ENCODE data around the gene PLEKHM1. TPM values are rescaled to one million over a fixed set of nuclear protein-coding genes. Genes with fewer than 3 reads are reported as not detected.
"Not testable (repeated sequence)": the region's sequence is repeated elsewhere in the genome, so short reads cannot be mapped to it uniquely, and the experiment has no call there.

Gene PLEKHM1
- total and polyA plus RNA-seq, 2 of the 4 experiments (the other 2 are of a cell fraction): 4.7 to 16.4 TPM

DNA sequence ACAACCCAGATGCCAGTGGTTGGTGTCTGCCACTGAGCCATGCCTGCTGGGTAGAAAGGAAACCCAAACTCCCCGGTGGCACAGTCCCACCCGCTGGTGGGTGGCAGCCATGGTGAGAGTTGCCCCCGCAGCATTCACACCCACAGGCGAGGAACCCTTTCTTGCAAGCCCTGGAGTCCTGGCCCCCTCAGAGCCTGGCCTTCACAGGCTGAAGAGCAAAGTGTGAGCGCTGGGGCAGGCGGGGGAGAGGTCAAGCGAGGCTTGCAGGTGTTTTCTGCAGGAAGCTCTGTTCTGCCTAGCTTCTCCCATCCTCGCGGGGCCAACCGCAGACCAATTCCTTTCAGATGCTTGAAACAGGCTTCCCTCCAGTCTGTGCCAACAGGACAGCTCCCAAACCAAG, 38.9 kb downstream of the PLEKHM1 start:
- H3K79me1 ChIP-seq (ENCODE audit: low read depth in 1 of 2, low read length in 2 of 2); dilution Hi-C loops (cut with HindIII; ENCODE audit: low sequenced_read_pairs, unreplicated experiment); H3K14ac ChIP-seq (replicated peaks; ENCODE audit: low read depth, low read length); H2BK20ac ChIP-seq (ENCODE audit: low read depth, low read length); POLR2A ChIA-PET (ENCODE audit: unreplicated experiment); H3K9ac ChIP-seq (ENCODE audit: low read depth, low read length); H2BK15ac ChIP-seq (ENCODE audit: low read depth, low read length); H3K18ac ChIP-seq (ENCODE audit: low read depth, low read length); H3K4me1 ChIP-seq (ENCODE audit: control insufficient read depth, insufficient read depth, low read length); H2AK9ac ChIP-seq (replicated peaks; ENCODE audit: low read depth, low read length, poor library complexity); H2BK120ac ChIP-seq (ENCODE audit: low read depth, low read length); H4K8ac ChIP-seq (ENCODE audit: low read depth in 2 of 2, low read length in 2 of 2); in situ Hi-C loops (cut with MboI; ENCODE audit: low sequenced_read_pairs); H3K27me3 ChIP-seq (ENCODE audit: control insufficient read depth, insufficient read depth, low read length); H4K20me1 ChIP-seq (ENCODE audit: insufficient read depth, low read length); H3K56ac ChIP-seq (ENCODE audit: extremely low read depth, insufficient read depth, low read length); ATAC-seq (ENCODE audit: low read depth); H4K91ac ChIP-seq (ENCODE audit: insufficient read depth, low read depth, low read length); intact Hi-C loops (cut with micrococcal nuclease); CTCF ChIA-PET; H3K4me2 ChIP-seq (ENCODE audit: low read depth, low read length); H4K5ac ChIP-seq (ENCODE audit: low read depth, low read length); DNase-seq; H3K23ac ChIP-seq (ENCODE audit: low read depth, low read length); H2AFZ ChIP-seq (replicated peaks; ENCODE audit: low read length, poor library complexity); H3K4ac ChIP-seq (ENCODE audit: low read depth, low read length); H3K27ac ChIP-seq (ENCODE audit: insufficient read depth, low read length); H3K9me1 ChIP-seq (ENCODE audit: insufficient read depth, low read length); H3K4me3 ChIP-seq (ENCODE audit: insufficient read depth, low read depth, low read length); H2BK5ac ChIP-seq (ENCODE audit: low read depth, low read length, poor library complexity, severe bottlenecking); H2AK5ac ChIP-seq (ENCODE audit: low read depth, low read length); BruUV-seq (replicated peaks); H3K9me3 ChIP-seq (ENCODE audit: control insufficient read depth, insufficient read depth, low read length): not testable (repeated sequence)
- WGBS, 2 experiments (ENCODE audit: extremely low coverage in 2 of 2, insufficient read length in 1 of 2): no CpG with 5 or more reads among the region's 10 CpGs
- H3K36me3 ChIP-seq (ENCODE audit: control insufficient read depth, insufficient read depth, low read length): peaks cover 20% of the 10 kb centered on the region; the same call in 1 of the 2 replicates
